Measurements from ENCODE around the gene VTI1A.

Gene VTI1A

GRCh38 chr10:112763916-112764520, 317.0 kb downstream of the VTI1A start:
- DNase-seq, result no peak

DNA sequence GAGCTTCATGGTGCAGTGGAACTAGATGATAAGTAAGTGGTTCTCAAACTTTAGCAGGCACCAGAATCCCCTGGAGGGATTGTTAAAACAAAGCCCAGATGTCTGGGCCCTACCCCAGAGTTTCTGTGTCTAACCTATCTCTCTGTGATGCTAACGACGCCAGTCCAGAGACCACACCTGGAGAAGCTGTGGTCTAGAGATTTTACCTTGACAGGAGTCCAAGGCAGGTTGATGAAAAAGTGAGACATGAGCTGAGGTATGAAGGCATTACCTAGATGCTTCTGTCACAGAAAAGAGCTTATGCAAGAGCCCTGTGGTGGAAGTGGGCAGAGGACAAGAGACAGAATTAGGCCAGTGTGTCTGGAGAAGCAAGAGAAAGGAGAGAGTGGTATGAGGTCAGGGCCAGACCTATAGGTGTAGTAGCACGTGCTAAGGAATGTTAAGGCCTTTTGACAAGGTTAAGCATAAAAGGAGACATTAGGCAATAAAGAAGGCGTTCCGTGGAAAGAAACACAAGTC, 318.8 kb downstream of the VTI1A start:
- DNase-seq, result no peak

GRCh38 chr10:112766636-112767035, 319.6 kb downstream of the VTI1A start:
- no peak for DNase-seq

DNA sequence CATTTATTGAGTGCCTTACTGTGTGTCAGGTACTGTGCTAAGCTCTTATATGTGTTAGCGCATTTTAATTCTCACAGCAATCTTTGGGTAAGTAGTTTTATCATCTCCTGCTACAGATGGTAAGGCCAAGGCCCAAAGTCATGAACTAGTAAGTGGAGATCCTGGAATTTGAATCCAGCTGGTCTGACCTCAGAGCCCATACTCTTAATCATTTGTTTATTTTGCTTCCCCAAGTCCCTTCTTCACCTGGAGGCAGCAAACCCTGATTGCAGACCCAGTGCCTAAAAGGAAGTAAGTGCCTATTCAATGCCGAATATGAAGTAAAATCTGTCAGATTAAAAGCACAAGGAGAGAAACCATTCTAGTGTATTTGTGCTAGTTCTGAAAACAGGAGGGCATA, 320.1 kb downstream of the VTI1A start:
- DNase-seq, result no peak

- DNase-seq, result no peak
Observed at GRCh38 chr10:112768121-112768520, 321.1 kb downstream of the VTI1A start.

DNA sequence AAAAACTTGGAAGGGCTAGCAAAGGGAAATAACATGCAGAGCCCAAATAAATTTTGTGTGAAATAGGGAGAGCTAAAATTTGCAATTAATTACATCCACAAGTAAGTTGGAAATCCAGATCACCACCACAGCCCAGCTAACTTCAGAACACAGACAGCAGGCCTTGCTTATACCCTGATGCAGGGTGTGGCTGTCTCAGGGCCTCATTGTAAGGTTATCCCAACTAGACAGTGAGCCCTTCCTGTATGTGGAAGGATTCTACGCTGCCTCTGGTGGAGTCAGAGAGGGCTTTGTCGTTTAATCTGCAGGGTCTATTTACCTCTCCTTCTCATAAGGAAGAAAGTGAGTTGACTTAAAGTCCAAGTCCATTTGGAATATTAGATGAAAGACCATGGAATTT, 322.1 kb downstream of the VTI1A start:
- DNase-seq, result no peak

DNA sequence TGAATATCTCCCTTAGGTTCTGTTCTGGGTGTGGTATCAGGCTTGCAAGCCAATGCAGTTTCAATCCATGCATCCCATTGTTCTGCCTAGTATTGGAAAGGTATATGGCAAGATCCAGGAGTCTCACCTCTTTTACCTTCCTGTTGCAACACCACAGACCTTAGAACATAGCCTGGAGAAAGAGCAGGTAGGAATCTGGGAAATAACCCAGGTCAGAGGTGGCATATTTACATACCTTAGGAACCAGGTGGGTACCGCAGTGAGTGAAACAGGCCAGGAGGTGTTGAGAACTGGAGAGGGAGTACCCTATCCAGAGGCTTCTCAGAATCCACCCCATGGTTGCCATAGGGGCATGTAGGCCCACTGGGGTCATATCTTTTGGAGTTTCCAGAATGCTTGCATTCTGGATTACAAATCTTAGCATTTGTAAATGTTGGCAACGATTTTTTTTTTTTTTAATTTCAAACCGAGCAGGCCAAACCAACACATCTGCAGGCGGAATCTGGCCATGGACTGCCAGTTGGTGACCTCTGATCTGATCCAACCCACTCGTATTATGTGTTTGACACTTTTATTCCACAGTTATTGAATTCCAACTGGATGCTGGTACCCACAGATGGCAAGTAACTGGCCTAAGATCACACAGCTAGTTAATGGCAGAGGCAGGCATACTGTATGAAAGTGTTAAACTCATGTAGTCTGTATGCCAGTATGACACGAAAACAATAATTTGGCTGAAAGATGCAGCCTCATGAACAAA, 322.8 kb downstream of the VTI1A start:
- DNase-seq, result no peak

DNA sequence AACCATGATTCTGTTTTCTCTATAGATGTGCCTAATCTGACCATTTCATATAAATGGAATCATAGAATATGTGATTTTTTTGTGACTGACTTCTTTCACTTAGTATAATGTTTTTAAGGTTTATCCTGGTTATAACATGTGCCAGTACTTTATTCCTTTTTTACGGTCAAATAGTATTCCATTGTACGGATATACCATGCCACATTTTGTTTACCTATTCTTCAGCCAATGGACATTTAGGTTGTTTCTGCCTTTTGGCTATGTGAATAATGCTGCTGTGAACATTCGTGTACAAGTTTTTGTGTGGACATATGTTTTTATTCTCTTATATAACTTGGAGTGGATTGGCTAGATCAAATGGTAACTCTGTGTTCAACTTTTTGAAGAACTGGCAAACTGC, 324.7 kb downstream of the VTI1A start:
- no peak for DNase-seq

DNA sequence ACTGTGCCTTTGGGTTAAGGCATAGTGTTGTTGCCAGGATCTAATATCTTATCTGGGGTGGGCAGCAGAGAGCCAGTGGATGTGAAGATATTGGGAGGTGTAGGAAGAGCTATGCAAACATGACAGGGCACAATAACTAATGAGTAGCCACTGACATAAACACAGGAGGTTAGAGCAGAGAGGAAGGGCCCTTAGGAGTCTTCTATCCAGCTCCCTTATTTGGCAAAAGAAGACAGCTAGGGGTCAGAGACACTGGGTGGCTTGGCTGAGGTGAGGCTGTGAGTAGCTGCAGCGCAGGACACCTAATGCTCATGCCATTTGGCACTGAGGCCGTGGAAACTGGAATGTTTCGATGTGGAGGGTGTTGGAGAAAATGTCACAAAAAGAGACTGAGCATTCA, 326.8 kb downstream of the VTI1A start:
- no peak for DNase-seq

DNA sequence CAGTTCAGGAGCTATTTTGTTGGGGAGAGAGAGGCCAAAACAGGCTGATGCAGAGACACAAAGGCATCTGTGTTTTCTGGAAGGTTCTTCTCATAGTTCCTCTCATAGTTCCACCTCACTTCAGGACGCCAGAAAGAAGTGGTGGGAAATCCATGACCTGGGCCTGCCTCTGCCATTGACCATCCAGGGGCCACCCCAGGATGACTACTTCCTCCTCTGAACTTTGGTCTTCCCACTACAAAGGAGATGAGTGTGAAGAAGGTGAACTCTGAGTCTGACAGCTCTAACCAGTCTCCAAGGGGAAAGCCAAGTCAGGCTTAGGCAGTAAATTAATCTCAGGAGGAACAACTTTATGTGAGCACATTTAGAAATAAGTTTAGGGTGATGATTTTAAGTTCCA, 327.2 kb downstream of the VTI1A start:
- no peak for DNase-seq

DNA sequence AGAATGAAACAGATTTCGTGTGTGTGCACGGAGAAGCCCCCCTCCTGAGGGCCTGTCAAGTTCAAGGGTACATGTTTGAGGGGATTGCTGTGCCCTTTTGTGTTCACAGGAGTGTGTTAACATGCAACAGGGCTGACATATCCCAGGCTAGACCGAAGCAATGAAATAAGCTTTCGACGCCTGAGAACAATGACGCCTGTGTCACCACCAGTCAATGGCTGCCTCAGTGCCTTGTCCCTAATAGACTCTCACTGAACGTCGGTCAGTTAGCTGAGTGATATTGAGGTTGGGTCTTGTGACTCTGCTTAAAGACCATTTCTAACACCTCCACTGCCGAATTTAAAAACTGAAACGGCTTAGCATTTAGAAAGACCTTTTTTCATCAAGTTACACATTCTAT, 327.8 kb downstream of the VTI1A start:
- no peak for DNase-seq

- DNase-seq, result no peak
Observed at GRCh38 chr10:112775381-112775780, 328.4 kb downstream of the VTI1A start.

- DNase-seq, result no peak
Observed at GRCh38 chr10:112775892-112776674, 329.1 kb downstream of the VTI1A start.

DNA sequence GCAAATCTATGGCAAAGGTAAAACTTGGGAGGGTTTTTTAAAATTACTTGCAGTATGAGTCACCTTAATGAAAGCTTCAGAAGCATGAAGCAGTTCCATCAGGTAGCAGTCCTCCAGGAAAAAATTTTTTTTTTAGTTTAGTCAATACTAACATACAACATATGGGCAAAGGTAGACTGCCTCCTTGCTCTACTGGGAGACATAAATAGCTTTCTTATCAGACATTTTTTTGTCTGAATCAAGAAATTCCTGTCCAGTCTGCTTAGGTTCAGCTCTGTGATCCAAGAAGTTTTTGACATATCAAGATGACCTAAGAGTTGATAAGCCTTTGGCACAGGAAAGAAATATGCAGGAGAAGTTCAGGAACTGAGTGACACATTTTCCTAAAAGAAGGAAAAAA, 331.6 kb downstream of the VTI1A start:
- DNase-seq, result no peak

GRCh38 chr10:112779025-112779770, 332.2 kb downstream of the VTI1A start:
- DNase-seq, result peak in 1 of 5 experiments; percentile 62

- DNase-seq, result no peak
Observed at GRCh38 chr10:112782200-112782907, 335.3 kb downstream of the VTI1A start.

DNA sequence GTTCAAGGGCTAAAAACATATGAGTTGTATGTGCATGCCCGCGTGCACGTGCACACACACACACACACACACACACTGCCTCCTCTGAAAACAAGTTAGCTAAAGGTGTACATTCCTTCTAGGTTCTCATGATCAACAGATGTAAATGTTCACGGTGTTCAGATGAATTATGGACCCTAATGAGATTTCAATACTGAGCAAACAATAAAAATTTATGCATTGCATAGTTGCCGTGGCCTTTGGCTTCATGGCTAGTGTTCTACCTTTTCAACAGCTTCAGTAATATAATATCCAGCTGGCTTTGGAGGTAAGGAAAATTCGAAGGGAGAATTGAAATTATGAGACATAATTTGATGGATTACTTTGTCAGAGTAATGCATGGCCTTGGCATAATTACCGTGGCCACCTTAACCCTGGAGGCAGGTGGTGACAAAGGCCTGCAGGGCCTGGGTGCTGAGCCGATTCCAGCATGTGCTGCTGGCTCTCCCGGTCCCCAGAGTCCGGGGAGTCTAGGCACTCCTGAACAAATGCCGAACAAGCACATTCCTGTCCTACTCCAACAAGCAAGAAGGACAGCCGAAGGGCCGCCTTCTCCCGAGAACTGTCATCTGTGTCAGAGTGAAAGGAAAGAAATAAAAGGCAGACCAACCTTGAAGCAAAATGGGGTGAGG, 336.5 kb downstream of the VTI1A start:
- no peak for DNase-seq

DNA sequence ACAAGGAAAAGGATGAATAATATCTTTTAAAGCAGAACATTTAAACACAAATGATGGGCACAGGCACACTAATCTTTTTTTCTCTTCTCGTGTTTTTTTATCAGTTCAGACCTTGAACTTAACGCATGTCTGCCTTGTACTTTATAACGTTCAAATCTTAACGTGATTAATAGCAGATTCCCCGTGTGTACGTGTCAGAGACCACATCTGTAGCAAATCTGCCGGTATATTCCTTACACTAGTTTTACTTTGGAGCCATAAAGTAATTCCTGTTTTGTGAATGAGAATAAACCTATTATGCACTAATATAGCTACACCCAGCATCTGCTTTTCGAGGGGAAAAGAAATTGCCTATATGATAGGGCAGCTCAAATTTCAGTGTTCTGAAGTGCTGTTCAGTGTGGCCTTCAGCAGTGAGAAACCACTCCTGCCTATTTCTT, 337.0 kb downstream of the VTI1A start:
- no peak for DNase-seq

- DNase-seq, result no peak
Observed at GRCh38 chr10:112785089-112785488, 338.1 kb downstream of the VTI1A start.

GRCh38 chr10:112789248-112789647, 342.2 kb downstream of the VTI1A start:
- no peak for DNase-seq

DNA sequence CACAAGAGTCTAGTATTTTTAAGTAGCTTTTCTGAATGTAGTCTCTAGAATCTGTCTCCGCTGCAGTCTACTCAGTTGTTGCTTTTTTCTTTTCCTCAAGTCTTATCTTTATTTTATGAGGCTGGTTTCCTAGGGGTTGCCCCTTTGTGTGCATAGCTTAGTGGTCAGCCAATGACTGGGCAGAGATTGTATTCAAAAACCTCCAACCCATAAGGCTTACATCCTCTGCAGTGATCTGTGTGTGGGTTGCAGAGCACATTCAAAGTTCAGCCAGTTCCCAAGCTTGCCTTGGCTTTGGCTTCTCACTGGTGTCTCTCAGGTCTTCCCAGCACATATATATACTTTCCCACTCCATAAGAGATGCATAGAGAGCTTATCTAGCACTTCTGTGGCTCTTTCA, 343.0 kb downstream of the VTI1A start:
- DNase-seq, result no peak

GRCh38 chr10:112790921-112791320, 343.9 kb downstream of the VTI1A start:
- no peak for DNase-seq
